ENCODE data around the gene RALGAPA1.
"Not testable (repeated sequence)": the region's sequence is repeated elsewhere in the genome, so short reads cannot be mapped to it uniquely, and the experiment has no call there.

Gene RALGAPA1

GRCh38 chr14:35607380-35607779 lies 201.7 kb downstream of the RALGAPA1 start:
- DNase-seq (ENCODE audit: extremely low read depth, insufficient read length), result no peak
- Histone ChIP-seq H3K27me3 (replicated peaks; ENCODE audit: control insufficient read depth, insufficient read depth, low read length) (no peaks in the 10 kb centered on the region), H3K4me3 (replicated peaks; ENCODE audit: low read depth, low read length) (no peak overlapping the region), H3K36me3 (ENCODE audit: control insufficient read depth, insufficient read depth, low read length) (0 out of 2 replicates have a peak, but pooled peaks cover 1% of the 10 kb centered on the region)
- TF ChIP-seq CTCF (IDR thresholded peaks at IDR 0.05; ENCODE audit: insufficient read depth, low read length, poor library complexity, severe bottlenecking), result no peak

GRCh38 chr14:35600253-35600652 lies 208.8 kb downstream of the RALGAPA1 start:
- Histone ChIP-seq H3K36me3 (ENCODE audit: control insufficient read depth, insufficient read depth, low read length) (peaks cover 1% of the 10 kb centered on the region), H3K27me3 (replicated peaks; ENCODE audit: control insufficient read depth, insufficient read depth, low read length) (no peaks in the 10 kb centered on the region), H3K4me3 (replicated peaks; ENCODE audit: low read depth, low read length) (no peak overlapping the region)
- DNase-seq (ENCODE audit: extremely low read depth, insufficient read length), result no peak
- no peak for TF ChIP-seq CTCF (IDR thresholded peaks at IDR 0.05; ENCODE audit: insufficient read depth, low read length, poor library complexity, severe bottlenecking)

GRCh38 chr14:35594616-35595015 lies 214.5 kb downstream of the RALGAPA1 start:
- no peak for TF ChIP-seq CTCF (IDR thresholded peaks at IDR 0.05; ENCODE audit: insufficient read depth, low read length, poor library complexity, severe bottlenecking)
- DNase-seq (ENCODE audit: extremely low read depth, insufficient read length), result no peak
- H3K4me3 ChIP-seq (replicated peaks; ENCODE audit: low read depth, low read length), result no peak overlapping the region
- H3K36me3 ChIP-seq (ENCODE audit: control insufficient read depth, insufficient read depth, low read length), result no peaks in the 10 kb centered on the region; the same call in 1 of the 2 replicates
- H3K27me3 ChIP-seq (replicated peaks; ENCODE audit: control insufficient read depth, insufficient read depth, low read length), result no peaks in the 10 kb centered on the region

- not testable (repeated sequence) for DNase-seq (ENCODE audit: extremely low read depth, insufficient read length)
Measured at GRCh38 chr14:35587373-35587772, 221.7 kb downstream of the RALGAPA1 start.

GRCh38 chr14:35578639-35579038 lies 230.5 kb downstream of the RALGAPA1 start:
- Histone ChIP-seq H3K36me3 (ENCODE audit: control insufficient read depth, insufficient read depth, low read length) (no peaks in the 10 kb centered on the region), H3K27me3 (replicated peaks; ENCODE audit: control insufficient read depth, insufficient read depth, low read length) (no peaks in the 10 kb centered on the region), H3K4me3 (replicated peaks; ENCODE audit: low read depth, low read length) (no peak overlapping the region)
- no peak for TF ChIP-seq CTCF (IDR thresholded peaks at IDR 0.05; ENCODE audit: insufficient read depth, low read length, poor library complexity, severe bottlenecking)
- no peak for DNase-seq (ENCODE audit: extremely low read depth, insufficient read length)

More at GRCh38 chr14:35587373-35587772, 221.7 kb downstream of the RALGAPA1 start:
- not testable (repeated sequence) for H3K27me3 ChIP-seq (replicated peaks; ENCODE audit: control insufficient read depth, insufficient read depth, low read length); H3K36me3 ChIP-seq (ENCODE audit: control insufficient read depth, insufficient read depth, low read length); H3K4me3 ChIP-seq (replicated peaks; ENCODE audit: low read depth, low read length)

- Histone ChIP-seq H3K36me3 (ENCODE audit: control insufficient read depth, insufficient read depth, low read length) (no peaks in the 10 kb centered on the region), H3K4me3 (replicated peaks; ENCODE audit: low read depth, low read length) (no peak overlapping the region), H3K27me3 (replicated peaks; ENCODE audit: control insufficient read depth, insufficient read depth, low read length) (no peaks in the 10 kb centered on the region)
- TF ChIP-seq CTCF (IDR thresholded peaks at IDR 0.05; ENCODE audit: insufficient read depth, low read length, poor library complexity, severe bottlenecking), result no peak
- DNase-seq (ENCODE audit: extremely low read depth, insufficient read length), result no peak
Measured at GRCh38 chr14:35578135-35578534, 231.0 kb downstream of the RALGAPA1 start.

Data from GM06990 (cell line).